Activated T-cell treated with anti-CD3 and anti-CD28 coated beads for 24 hours (primary cell): ENCODE results near the gene CNNM3.

ENCODE experiments used
- DNase-seq: peaks from one replicate; pipeline ENCODE4 v3.0.0-alpha.2; 2020; ENCODE audit warnings: low read depth

The CNNM3 gene

GRCh38 chr2:96863575-96864342 is 47.7 kb downstream of the CNNM3 start:
- no peak for DNase-seq

- no peak for DNase-seq
Measured at GRCh38 chr2:96864343-96865091, 48.4 kb downstream of the CNNM3 start.

GRCh38 chr2:96865654-96866053 is 49.6 kb downstream of the CNNM3 start:
- no peak for DNase-seq

GRCh38 chr2:96866149-96866548 is 50.1 kb downstream of the CNNM3 start:
- no peak for DNase-seq

GRCh38 chr2:96866586-96866985 is 50.5 kb downstream of the CNNM3 start:
- no peak for DNase-seq

- DNase-seq: no peak
Measured at GRCh38 chr2:96866986-96867755, 51.1 kb downstream of the CNNM3 start.

- DNase-seq: no peak
Measured at GRCh38 chr2:96867756-96868554, 51.9 kb downstream of the CNNM3 start.

GRCh38 chr2:96868555-96869280 is 52.6 kb downstream of the CNNM3 start:
- no peak for DNase-seq

- no peak for DNase-seq
Measured at GRCh38 chr2:96869281-96869821, 53.3 kb downstream of the CNNM3 start.

- no peak for DNase-seq
Measured at GRCh38 chr2:96869822-96870625, 54.0 kb downstream of the CNNM3 start, which contains the start of gene SEMA4C. Gene SEMA4C (minus strand): TSS chr2:96870080. CDS start chr2:96867886, 2,194 bp downstream.

GRCh38 chr2:96870626-96871255 is 54.7 kb downstream of the CNNM3 start:
- DNase-seq: no peak

GRCh38 chr2:96872591-96873349 is 56.7 kb downstream of the CNNM3 start:
- DNase-seq: no peak

GRCh38 chr2:96873651-96874096 is 57.6 kb downstream of the CNNM3 start:
- no peak for DNase-seq

GRCh38 chr2:96874198-96874831 is 58.2 kb downstream of the CNNM3 start:
- no peak for DNase-seq

- DNase-seq: no peak
Measured at GRCh38 chr2:96875498-96876268, 59.6 kb downstream of the CNNM3 start.

- DNase-seq: no peak
Measured at GRCh38 chr2:96876269-96877041, 60.4 kb downstream of the CNNM3 start.
